OCI-LY3 (cell line): ENCODE data around the gene PKN2.

Source experiments
- EZH2phosphoT487 ChIP-seq: fragments of 200-600 bp; shearing (Covaris generic); IDR thresholded peaks from 2 replicates; pipeline ENCODE4 v1.6.1; 2018; ENCODE audit warnings: antibody characterized with exemption, mixed run types, low read depth
- TF ChIP-seq, protein P1 (sequence below): fragments of 200-600, 300-600 bp; sonication (generic); IDR thresholded peaks from 2 replicates; pipeline ENCODE4 v1.5.1; 2014; ENCODE audit warnings: antibody characterized with exemption, low read length, low read depth

DNA sequence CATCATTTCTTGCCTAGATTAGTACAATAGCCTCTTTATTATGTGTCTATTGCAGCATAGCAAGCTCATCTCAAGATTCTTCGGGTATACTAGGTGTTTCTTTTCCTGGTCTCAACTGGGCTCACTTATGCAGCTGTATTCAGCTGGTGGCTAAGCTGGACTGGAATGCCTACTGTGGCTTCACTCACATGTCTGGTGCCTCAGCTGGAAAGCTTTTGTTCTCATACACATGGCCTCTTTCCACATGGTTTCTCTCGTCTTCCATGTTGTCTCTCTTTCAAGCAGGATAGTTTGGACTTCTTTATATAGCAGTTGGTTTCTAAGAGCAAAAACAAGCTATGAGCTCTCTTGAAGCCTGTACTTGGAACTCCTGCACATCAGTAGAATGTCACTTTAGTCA, 45.2 kb downstream of the PKN2 start:
- TF ChIP-seq, protein P1, sequence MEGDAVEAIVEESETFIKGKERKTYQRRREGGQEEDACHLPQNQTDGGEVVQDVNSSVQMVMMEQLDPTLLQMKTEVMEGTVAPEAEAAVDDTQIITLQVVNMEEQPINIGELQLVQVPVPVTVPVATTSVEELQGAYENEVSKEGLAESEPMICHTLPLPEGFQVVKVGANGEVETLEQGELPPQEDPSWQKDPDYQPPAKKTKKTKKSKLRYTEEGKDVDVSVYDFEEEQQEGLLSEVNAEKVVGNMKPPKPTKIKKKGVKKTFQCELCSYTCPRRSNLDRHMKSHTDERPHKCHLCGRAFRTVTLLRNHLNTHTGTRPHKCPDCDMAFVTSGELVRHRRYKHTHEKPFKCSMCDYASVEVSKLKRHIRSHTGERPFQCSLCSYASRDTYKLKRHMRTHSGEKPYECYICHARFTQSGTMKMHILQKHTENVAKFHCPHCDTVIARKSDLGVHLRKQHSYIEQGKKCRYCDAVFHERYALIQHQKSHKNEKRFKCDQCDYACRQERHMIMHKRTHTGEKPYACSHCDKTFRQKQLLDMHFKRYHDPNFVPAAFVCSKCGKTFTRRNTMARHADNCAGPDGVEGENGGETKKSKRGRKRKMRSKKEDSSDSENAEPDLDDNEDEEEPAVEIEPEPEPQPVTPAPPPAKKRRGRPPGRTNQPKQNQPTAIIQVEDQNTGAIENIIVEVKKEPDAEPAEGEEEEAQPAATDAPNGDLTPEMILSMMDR = no peak
- TF ChIP-seq EZH2phosphoT487 = no peak
